Stimulated activated CD8-positive, alpha-beta memory T cell treated with anti-CD3 and anti-CD28 coated beads, Interleukin-7, amount 100 ng/mL, for 4 hours (primary cell): ENCODE data around the gene SUPT3H.

Experiments
- DNase-seq, 2 donors: peaks; one replicate each; pipeline ENCODE4 v3.0.0-alpha.2; 2020; ENCODE audit warnings: low read depth in 2 of 2

Gene SUPT3H

GRCh38 chr6:45118754-45119153, 259.0 kb downstream of the SUPT3H start:
- no peak for DNase-seq

GRCh38 chr6:45116714-45117410, 260.9 kb downstream of the SUPT3H start:
- no peak for DNase-seq

- DNase-seq: no peak
These were observed 262.0 kb downstream of the SUPT3H start for GRCh38 chr6:45115696-45116095.

DNA sequence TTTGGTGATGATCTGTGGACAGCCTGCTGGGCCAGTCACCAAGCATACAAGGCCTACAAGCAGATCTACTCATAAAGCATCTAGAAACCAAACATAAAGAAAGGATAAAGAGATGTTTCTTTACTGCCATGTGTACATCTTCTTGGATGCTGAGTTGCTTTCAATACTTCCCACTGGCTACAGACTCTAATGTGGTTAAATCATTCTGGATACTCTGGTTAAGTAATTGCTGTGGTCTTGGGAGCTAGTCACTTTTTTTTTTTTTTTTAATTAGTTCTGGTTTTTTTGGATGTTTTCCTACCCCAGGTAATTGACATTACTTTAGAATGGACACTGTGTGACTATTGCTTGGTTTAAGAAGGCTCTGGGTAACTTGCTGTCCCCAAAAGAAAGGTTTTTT, 265.0 kb downstream of the SUPT3H start:
- no peak for DNase-seq

GRCh38 chr6:45109551-45109950, 268.2 kb downstream of the SUPT3H start:
- DNase-seq: no peak

- DNase-seq: no peak
These were observed 272.4 kb downstream of the SUPT3H start for GRCh38 chr6:45105170-45105820.

DNA sequence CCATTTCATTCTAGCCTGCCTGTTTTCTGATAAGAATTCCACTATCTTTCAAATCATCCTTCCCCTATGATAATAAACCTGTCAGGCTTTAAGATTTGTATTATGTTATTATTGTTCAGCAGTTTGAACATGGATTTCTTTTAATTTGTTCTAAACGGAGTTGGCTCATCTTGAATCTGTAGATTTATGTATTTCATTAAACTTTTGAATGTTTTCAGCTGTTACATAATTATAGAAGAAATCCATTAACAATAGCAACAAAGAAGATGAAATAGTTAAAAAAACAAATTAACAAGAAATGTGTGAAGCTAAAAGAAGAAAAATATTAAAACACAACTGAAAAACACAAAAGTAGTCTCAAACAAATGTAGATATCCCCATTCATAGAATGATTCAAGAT, 273.3 kb downstream of the SUPT3H start:
- DNase-seq: no peak

DNA sequence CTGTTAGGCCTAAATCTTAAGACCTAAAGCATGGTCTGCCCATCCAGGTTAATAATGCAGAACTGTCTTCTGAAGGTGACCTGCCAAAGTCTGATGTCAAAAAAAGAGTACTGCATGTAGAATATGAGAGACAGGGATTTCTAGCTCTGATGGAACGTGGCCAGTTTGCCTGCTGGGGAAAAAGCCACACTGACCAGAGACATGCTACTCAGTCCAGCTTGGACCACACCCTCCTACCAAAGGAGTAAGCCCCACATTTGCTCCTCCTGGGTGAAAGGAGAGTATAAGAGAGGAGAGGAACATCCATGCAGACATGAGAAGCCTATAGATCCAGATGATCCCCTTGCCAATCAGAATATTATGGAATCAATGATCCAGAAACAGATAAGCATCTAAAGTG, 279.5 kb downstream of the SUPT3H start:
- no peak for DNase-seq

GRCh38 chr6:45094831-45095230, 282.9 kb downstream of the SUPT3H start:
- DNase-seq: no peak

DNA sequence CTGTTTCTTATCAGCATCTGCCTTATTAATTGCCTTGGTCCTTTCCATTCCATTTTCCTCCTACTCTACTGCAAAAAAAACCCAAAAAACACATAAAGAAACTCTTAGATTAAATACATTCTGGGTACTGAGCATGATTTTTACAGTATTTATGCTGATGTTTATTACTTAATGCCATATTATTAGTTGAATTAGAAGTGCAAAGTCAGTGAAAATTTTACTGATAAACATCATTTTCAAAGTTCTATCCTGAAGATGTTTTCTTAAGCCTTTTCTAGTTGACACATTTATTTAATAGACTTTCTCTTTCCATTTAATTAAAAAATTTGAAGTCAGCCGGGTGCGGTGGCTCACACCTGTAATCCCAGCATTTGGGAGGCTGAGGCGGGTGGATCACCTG, 285.6 kb downstream of the SUPT3H start:
- no peak for DNase-seq

GRCh38 chr6:45086360-45087084, 291.2 kb downstream of the SUPT3H start:
- DNase-seq: no peak

GRCh38 chr6:45084257-45084656, 293.5 kb downstream of the SUPT3H start:
- DNase-seq: no peak

DNA sequence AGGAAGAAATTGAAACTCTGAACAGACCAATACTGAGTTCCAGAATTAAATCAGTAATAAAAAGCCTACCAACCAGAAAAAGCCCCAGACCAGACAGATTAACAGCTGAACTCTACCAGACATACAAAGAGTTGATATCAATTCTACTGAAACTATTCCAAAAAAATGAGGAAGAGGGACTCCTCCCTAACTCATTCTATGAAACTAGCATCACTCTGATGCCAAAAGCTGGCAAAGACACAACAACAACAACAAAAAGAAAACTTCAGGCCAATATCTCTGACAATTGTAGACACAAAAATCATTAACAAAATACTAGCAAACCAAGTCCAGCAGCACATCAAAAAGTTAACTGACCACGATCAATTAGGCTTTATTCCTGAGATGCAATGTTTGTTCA, 295.6 kb downstream of the SUPT3H start:
- no peak for DNase-seq

DNA sequence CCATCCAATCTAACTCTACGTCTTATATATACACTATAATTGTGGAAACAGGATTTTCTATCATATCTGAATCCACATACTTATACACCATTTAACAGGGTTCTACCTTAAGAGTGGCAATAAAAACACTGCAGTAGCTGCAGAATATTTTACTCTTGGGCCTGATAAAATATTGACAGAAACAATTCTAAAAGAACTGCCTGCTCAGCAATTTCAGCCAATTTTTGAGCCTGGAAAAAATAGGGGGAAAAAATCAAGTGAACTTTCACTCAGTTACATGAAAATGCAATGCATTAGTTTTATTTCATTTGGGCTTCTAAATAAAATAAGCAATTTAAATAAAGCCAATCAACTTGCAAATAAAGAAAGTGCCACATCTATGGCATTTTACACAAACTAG, 296.1 kb downstream of the SUPT3H start:
- DNase-seq: no peak

GRCh38 chr6:45078432-45078831, 299.3 kb downstream of the SUPT3H start:
- no peak for DNase-seq

DNA sequence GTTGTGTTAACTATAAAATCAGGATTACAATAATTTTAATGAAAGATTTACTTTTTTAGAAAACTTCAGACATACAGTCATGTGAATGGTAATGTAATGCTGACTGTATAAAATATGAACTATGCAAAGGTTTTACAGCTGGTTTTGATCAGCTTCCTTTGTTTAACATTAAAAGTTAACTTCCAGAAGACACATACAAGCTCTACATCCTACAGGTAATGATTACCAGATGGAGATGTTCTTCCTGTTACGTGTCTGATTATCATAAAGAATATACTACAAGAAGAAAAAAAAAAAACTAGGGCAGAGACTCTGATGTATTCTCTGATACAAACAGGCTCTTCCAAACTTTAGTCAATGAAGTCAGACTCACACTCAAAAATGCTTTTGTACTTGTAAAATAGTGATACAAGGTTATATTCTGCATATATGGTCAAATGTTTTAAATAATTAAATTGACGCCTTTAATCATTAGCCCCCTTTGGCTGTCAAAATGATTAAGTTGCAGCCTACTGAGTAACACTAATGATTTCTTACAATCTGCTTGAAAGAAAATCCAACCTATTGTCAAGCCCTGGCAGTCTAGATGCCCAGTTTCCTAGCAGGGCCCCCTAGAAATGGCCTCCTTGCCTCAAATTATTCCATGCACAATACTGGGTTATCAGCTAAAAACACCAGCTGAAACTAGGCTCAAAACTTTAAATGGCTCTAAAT, 301.4 kb downstream of the SUPT3H start:
- no peak for DNase-seq

GRCh38 chr6:45075246-45075645, 302.5 kb downstream of the SUPT3H start:
- no peak for DNase-seq

GRCh38 chr6:45074439-45074838, 303.3 kb downstream of the SUPT3H start:
- no peak for DNase-seq

GRCh38 chr6:45073771-45074170, 304.0 kb downstream of the SUPT3H start:
- DNase-seq: no peak

DNA sequence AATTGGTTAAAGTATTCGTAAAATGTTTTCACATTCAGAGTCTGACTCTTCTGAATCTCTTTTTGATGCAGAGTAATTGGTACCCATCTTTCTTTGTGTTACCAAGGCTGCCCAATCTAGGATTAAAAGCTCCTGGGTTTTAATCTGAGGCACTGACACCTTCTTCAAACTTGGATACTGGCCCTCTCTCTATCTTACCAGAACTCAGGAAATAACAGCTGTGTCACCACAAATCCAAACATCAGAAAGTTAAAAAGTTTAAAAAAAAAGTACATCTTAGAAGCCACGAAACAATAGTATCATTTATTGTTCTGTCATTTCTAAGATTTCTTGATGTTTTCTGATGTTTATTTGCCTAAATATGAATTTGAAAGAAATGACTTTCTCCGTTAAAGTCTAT, 305.1 kb downstream of the SUPT3H start:
- no peak for DNase-seq

GRCh38 chr6:45072016-45072415, 305.7 kb downstream of the SUPT3H start:
- DNase-seq: no peak

DNA sequence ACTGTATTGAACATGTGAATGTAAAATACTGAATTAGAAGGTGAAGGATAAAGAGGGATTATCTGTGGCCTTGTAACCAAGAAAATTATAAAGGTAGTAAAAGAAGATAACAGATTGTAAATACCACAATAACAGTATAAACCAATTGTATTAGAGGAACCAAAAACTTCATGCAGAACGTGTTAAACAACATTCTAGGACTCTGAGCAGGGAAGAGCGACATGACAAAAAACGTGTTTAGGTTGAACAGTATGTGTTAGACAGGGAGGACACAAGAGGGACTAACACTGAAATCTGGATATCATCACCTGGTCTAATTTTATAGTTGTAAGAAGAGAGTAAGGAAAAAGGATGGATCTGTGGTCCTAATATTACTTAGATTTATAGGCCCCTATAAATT, 308.6 kb downstream of the SUPT3H start:
- DNase-seq: no peak
